HG02623 (cell line): ENCODE measurements around the gene HDAC4.
A peak's percentile ranks its signal among the peaks of the same experiment; 100 is the strongest.

Experiments used
- ATAC-seq: cut with Tn5 transposase; IDR thresholded peaks from one replicate; pipeline ENCODE4 v1.9.1; 2021; ENCODE audit warnings: moderate library complexity; ENCODE audit not compliant: unreplicated experiment

The HDAC4 gene

DNA sequence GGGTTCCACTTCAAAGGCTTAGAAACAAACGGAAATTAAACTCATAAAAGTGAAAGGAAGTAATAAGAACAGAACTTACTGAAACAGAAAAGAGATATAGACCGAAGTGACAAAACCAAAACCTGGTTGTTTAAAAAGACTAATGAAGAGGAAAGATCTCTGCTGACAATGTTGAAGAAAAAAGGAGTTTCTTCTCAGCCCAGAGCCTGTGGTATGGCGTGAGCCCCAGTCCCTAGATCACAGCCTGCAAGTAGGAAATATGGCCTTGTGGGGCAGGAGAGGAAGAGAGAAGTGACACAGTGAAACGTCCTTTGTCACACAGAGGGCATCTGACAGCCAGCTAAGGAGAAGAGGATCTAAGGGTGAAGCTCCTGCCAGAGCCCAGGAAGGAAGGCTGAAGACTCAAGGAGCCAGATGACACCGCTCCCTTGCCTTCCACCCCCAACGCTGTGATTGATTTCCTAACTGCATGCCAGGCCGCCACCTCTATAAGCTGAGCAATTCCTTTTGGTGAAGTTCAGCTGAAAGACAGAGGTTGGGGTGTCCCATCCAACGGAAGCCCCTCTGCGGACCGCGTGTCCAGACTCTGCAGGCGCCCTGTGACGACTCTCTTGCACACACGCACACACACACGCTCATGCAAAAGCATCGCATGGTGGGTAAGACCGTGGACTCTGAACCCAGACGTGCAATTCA, 141.1 kb downstream of the HDAC4 start:
- ATAC-seq = peak; percentile 41

DNA sequence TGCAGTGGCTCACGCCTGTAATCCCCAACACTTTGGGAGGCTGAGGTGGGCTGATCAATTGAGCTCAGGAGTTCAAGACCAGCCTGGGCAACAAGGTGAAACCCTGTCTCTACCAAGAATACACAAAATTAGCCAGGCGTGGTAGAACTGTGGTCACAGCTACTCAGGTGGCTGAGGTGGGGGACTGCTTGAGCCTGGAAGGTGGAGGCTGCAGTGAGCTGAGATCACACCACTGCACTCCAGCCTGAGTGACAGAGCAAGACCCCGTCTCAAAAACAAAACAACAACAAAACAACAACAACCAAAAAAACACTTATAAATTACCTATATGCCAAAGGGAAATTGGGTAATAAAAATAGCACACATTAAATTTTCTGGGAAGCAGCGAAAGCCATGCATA, 141.6 kb downstream of the HDAC4 start:
- ATAC-seq = no peak

DNA sequence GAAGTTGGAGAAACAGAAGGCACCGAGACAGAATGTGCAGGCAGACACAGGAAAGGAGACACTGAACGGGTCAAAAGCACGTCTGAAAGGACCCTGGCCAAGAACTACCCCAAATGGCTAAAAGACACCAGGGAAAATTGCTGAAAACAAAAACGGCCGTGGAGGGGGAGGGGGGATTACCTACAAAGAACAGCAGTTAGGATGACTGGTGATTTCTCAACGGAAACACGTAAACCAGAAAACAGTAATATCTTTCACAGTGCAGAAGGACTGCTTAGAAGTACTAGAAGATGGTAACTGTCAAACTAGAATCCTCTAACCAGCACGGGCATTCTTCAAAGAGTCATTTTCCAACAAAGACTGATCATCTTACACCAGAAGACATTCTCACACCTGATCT, 142.6 kb downstream of the HDAC4 start:
- no peak for ATAC-seq

DNA sequence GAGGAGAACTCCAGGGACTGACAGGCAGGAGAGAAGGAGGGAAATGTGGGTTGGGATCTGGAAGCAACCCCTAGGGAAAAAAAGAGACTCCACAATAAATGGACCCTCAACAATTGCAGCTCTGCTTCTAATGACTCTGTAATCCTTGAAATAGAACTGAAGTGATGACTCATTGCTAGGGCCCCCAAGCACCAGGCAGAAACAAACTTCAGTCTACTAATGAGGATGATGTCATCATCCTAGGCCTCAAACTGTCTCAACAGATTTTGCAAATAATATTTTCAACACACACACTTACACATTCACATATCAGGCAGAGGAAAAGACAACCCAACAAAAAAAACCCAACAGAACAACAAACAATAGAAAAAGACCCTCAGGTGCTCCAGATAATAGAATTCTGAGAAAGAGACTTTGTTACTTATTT, 143.3 kb downstream of the HDAC4 start:
- no peak for ATAC-seq

DNA sequence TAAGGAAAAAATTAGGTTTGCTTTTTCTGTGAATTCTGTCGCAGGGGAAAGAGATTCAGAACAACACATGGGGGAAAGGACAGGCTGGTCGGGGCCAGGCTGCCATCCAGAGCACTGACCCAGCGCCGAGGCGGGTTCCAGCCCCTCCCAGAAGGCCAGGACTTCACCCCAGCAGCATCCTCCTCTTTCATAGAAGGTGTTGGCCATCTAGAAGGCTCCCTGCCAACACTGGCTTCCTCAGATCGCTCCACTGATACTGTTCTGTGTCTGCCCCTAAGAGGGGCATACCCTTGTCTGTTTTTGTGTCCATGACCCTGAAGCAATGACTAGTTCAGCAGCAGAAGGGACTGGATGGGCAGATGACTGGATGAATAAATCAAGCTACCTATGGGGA, 144.5 kb downstream of the HDAC4 start:
- ATAC-seq = no peak

DNA sequence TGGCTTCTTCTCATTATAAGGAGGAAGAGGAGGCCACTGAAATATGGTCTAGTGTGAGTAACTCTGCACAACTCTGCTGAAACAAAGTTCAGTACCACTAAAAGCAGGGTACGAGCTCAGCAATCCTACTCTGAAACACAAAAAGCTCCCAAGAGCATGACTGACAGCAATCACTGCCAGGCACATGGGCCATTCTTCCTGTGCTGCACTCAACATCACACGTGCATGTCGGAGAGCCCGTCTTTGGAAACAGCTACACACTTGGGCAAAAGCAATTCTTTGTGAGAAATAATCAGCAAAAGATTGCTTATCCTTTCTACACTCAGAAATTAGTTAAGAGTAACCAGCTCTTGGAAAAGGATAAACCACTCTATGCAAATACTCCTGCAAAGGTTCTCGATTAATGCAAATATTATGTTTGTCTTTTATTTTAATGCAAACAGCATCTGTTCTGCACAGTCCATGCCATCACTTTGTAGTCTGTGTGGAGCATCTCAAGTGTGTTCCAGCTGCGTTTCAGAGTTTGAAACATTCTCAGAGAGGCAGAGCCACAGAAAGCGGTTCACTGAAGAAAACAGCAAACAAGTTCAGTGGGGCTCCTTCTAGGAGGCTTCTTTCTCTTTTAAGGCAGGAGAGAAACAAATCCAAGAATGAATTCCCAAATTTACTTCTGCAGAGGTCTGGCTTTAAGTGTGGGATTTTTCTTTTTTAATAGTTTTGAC, 145.0 kb downstream of the HDAC4 start:
- no peak for ATAC-seq

DNA sequence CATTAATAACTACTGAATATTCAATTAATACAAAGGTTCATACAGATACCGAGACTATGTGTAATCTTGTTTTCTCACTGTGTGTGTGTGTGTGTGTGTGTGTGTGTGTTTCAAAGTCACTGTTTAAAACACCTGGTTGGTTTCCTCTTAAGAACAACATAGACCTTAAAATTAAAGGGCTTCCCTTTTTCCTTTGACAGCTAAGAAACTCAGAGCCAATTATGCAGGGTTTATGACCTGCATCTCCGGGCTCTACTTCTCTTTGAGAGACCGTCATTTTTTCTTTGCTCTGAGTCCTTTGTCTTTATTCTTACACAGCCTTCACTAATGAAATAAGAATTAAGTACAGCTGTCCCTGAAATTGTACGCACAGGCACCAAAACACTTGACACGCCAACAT, 145.6 kb downstream of the HDAC4 start:
- no peak for ATAC-seq

DNA sequence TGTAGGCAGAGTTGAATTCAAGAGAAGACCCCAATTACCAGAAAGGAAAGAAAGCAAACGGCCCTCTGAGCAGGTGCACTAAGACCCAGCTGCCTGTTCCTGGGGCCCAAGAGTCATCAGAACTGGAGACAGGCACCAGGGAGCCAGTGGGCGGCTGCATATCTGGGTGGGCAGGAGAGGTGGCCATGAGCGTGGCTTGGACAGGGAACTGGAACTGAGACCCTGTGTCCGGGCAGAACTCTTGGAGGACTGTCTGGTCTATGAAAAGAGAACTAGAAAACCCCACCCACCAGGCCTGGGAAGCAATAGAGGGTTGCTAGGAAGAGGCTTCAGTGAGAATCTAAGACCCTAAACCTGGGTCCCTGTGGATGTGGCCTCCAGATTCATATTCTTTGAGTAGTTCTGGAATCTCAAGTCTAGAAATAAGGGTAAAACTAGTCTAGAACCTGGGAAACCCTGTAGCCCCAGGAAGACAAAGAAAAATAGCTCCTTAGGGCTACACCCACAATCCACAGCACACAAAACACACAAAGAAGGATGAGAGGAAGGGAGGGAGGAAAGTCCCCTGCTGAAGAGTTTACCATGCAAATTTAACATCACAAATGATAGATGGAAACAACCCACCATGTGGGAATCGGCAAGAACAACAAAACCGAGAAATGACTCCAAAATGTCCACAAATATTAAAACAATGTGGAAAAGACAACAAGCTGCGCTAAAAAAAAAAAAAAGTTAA, 147.0 kb downstream of the HDAC4 start:
- no peak for ATAC-seq

DNA sequence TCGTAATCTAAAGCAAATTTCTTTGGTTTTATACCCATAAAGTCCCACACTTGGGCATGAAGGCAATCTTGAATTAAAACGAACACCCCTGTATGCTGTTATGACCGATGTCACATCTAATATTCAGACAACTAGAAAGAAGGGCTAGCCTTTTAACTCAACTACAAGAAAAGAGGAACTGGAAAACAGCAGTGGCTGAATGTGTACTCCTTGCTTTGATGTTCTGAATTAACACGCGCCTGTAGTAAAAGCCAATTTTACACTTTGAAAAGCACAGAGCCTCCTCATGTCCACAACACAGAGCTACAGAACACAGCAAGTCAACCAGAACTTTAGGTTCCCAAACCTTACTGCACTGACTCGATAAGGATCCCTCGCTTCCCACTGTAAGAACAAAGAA, 147.6 kb downstream of the HDAC4 start:
- peak; percentile 43 for ATAC-seq

DNA sequence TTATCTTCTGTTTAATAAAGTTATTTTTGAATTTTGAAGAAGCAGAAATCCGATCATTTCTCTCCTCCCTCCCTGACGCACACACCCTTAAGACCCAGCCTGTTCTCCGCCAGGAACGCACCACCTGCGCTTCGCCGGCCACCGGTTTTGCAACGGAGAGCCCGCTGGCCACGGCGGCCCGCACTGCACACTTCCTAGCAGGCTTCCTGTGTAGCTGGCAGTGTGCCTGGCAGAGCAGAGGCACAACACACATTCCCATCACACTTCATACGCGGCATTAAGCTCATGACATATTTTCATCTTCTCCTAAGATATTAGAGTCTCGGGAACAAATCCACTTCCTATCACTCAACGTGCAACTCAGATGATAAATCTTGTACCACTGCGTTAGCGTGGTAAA, 148.0 kb downstream of the HDAC4 start:
- no peak for ATAC-seq

DNA sequence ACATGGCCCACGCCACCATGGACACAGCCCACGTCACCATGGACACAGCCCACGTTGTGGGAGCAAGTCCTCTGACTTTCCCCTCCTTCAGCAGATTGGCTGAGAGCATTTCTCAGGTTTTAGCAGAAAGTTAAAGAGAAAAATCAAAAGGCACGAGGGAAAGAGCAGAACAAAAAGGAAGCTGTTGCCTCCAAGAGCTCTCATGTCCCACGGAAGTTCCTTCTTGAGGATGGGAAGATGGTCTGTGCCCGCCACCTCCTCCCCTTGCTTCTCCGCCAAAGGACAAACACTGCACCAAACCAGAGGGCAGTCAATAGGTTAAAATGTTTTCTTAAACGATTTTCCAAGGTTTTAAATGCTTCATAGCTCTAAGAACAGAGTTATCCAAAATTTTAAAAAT, 148.4 kb downstream of the HDAC4 start:
- ATAC-seq = no peak

DNA sequence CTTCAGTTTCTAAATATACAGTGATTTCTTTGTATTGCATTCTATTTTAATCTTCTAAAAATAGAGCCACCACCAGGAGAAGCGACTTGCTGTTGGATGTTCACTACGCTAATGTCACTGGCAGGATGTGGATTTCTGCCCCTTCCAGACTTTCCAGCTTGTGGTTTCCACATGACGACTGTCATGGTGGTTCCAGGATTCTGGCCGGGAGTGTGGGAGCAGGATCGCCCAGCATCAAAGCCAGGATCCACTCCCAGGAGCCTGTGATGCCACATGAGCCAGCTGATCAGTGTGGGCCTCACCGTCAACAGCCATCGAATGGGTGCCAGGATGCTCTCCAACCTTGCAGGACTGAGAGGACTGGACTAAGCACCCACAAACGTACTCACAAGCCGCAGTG, 148.8 kb downstream of the HDAC4 start:
- no peak for ATAC-seq

DNA sequence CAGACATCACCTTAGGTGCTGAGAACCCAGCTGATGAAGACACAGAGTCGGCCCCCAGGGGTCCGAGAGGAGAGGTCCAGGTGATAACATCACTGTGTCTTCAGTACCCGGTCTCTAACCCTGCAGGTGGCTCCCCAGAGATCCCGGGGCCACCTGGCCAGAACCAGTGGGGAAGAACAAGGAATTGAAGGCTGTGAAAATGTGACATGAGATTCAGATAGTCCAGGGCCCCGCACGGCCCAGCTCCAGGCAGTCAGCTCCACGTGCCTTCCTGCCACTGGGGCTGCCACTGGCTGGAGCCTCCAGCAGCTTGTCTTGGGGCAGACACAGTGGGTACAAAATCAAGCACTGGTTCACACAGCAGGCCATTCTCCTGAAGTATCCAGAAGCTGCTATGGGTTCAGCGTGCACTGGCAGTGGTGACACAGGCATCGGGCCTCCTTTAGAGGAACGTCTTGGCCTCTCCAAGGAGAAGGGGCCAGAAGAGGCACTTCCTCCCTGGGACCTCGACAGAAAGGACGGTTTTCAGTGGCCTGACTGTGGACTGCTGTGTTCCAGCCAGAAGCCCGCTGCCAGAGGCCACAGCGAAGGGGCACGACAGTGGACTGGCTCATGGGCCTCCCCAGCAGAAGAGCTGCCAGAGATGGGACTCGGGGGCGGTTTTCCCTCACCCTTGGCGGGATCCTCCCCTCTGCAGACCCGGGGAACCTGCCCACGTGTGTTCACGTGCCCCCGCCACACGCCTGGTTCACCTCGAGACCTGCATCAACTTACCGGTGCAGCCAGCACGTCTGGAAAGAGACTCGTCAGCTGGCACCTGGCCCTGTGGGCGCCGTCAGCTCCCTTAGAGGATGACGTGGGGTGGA, 150.4 kb downstream of the HDAC4 start:
- no peak for ATAC-seq

DNA sequence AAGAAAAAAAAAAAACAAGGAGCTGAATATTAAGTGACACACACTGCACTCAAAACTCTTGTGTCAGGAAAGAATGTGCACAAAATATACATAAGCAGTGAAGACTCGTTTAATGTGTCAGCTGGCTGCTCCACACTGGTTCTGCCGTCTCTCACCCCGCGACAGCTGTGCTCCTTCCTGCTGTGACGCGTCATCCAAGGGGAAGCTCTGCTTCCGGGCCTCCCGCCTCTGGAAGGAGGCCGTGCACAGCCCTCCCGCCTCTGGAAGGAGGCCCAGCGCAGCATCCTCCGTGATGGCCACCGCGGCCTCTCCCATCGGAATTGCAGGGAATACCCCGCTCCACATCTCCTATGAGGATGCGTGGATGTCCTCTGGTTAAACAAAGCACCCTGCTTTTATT, 151.0 kb downstream of the HDAC4 start:
- ATAC-seq = no peak

DNA sequence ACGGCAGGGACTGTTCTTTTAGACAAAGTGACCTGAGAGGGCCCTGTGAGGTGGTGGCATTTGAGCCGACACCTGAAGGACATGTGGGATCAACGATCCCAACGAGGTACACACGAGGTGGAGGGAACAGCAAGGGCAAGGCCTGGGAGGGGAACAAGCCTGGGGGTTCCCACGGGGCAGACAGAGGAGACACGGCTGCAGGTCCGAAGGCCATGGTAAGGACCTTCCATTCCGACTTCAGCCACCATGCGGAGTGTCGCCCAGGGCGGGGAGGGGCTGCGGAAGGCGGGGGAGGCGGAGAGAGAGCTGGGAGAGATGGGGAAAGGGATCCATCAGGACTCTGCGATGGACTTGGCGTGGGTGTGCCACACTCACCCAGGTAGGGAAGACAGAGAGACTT, 151.8 kb downstream of the HDAC4 start:
- ATAC-seq = no peak

DNA sequence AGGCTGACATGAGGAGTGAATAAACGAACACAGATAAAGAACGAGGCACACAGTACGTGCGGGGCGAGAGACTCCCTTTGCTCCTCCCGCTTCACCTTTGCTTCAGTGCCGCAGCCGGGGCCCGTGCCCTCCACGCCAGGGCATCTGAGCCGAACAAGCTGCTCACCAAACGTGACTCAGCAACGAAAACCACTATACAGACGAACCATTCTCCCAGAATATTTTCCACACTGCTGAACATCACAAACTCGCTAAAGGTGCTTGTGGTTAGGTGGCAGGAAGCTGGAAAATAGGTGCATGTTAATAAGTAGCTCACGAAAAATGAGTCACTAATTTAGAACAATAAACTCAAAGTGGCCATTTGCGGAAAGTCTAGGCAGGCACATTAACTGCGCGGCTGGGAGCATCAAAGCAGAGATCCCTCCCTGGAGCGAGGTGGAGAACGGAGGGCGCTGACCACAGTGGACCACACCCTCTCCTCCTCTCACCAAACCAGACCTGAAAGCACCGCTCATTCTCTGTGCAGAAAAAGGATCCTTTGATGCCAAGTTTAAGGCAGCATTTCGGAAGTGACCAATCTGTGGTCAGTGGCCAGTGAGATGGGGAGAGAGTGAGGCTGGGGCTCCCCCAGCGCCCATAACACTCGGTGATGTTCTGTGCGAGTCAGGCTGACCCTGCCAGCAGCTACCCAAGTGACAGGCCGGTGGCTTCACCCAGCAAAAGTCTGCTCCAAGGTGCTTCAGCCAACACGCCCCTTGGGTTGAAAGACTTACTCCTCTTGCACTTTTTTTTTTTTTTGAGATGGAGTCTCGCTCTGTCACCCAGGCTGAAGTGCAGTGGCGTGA, 153.2 kb downstream of the HDAC4 start:
- ATAC-seq = no peak

DNA sequence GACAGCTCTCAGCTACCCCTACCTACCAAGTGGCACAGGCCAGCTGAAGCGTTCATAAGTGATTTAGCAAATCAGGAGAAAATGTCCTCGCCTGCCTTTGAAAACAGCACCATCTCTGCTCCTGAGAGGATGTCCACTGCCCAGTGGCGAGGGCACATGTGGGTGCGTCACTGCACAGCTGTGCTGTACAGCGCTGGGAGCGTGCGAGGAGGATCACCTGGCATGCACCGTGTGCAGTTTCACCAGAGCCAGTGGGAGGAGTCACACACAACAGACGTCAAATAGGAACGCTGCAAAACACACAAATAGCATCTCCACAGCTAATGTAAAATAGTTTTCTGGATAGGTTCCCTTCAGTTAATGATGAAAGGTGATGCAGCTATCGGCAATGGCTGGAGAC, 154.1 kb downstream of the HDAC4 start:
- ATAC-seq = no peak

DNA sequence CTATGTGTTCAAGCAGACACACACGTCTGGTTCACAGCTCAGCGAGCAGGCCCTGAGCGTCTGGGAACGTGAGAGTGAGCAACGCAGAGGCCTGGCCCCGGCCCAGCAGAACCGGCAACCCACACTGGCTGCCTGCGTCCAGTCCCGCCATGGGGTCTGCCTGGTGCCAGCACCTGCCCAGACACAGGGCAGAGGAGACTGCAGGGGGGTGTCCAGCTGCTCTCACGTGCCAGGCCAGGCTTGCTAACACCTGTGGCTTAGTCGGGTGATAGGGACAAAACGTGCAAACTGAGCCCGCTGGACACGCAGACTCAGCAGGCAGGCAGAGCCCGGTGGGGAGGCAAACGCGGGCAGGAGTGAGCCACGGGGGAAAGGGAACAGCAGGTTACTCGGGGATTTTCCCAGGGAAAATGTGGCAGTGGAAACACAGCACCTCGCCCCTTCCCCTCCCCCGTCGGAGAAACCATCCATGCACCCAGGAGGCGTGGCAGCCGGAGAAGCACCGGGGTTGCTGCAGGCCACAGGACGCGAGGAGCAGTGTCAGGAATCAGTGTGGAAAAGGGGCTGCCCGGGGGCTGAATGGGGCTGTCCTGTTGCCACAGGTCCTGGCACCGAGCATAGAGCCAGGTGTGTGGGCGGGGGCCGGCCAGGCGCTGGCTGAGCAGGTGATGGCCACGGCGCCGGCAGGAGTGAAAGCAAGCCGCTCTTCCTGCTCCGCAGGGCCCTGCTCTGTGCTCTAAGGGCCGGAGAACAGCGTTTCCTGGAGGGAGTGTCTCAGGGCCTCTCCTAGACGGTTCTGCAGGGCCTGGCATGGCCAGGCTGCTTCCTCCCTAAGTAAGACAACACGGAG, 154.7 kb downstream of the HDAC4 start:
- ATAC-seq = no peak

DNA sequence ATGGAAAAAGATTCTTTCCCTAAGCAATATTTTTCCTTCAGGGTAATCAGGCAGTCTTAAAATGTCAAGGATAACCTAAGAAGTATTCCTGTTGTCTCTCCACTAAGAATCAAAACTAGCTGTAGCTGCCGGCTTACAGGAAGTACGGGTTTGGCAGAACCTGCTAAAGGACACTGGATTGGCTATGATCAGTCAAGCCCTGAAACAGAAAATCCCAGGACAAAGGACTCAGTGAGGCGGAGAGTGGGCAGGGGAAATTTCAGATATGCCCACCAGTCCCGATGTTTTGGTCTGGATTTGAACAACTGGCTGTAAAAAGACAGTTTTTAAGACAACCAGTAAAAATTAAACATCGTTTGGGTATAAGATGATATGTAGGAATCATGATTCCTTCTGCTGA, 155.7 kb downstream of the HDAC4 start:
- ATAC-seq = no peak
